ENCODE measurements around the gene RALY.

RALY gene

GRCh38 chr20:34084227-34084923, 90.7 kb downstream of the RALY start:
- H3K27ac ChIP-seq (ENCODE audit: low read depth, low read length): peak overlapping the region; percentile 47

GRCh38 chr20:34085544-34086040, 91.9 kb downstream of the RALY start:
- Histone ChIP-seq H3F3A (ENCODE audit: control insufficient read depth, insufficient read depth) (peaks cover 46% of the 10 kb centered on the region), H3K9me2 (replicated peaks; ENCODE audit: control insufficient read depth, low read length) (no peaks in the 10 kb centered on the region)

More at GRCh38 chr20:34084227-34084923, 90.7 kb downstream of the RALY start:
- H3K27me3 ChIP-seq (ENCODE audit: control insufficient read depth, low read length): no peaks in the 10 kb centered on the region
- peaks cover 8% of the 10 kb centered on the region for H4K20me1 ChIP-seq (ENCODE audit: control insufficient read depth, insufficient read depth, low read depth, low read length)
- TF ChIP-seq EZH2phosphoT487 (IDR thresholded peaks at IDR 0.05; ENCODE audit: borderline replicate concordance, low read length) (no peak), CTCF (IDR thresholded peaks at IDR 0.05; ENCODE audit: low read depth, low read length, poor library complexity, severe bottlenecking) (no peak)
- H3K36me3 ChIP-seq (ENCODE audit: control insufficient read depth, low read length): peaks cover 93% of the 10 kb centered on the region
- no peaks in the 10 kb centered on the region for H3K9me2 ChIP-seq (replicated peaks; ENCODE audit: control insufficient read depth, low read length)
- peaks cover 23% of the 10 kb centered on the region for H3K79me2 ChIP-seq (ENCODE audit: control insufficient read depth, low read length)
- H3K4me1 ChIP-seq (ENCODE audit: control insufficient read depth, low read length): peaks cover 18% of the 10 kb centered on the region
- H3K4me3 ChIP-seq (ENCODE audit: low read length): no peak overlapping the region
- peak overlapping the region; percentile 33; the same call in 1 of the 2 replicates for H3K4me2 ChIP-seq (ENCODE audit: low read length)
- H3K9me3 ChIP-seq (ENCODE audit: control insufficient read depth, insufficient read depth, low read length): no peaks in the 10 kb centered on the region
- H3F3A ChIP-seq (ENCODE audit: control insufficient read depth, insufficient read depth): peaks cover 40% of the 10 kb centered on the region

GRCh38 chr20:34088305-34089174, 94.8 kb downstream of the RALY start:
- Histone ChIP-seq H4K20me1 (ENCODE audit: control insufficient read depth, insufficient read depth, low read depth, low read length) (peaks cover 5% of the 10 kb centered on the region), H3K36me3 (ENCODE audit: control insufficient read depth, low read length) (peaks cover 92% of the 10 kb centered on the region), H3K79me2 (ENCODE audit: control insufficient read depth, low read length) (peaks cover 37% of the 10 kb centered on the region), H3K27me3 (ENCODE audit: control insufficient read depth, low read length) (no peaks in the 10 kb centered on the region), H3K9me3 (ENCODE audit: control insufficient read depth, insufficient read depth, low read length) (no peaks in the 10 kb centered on the region), H3K4me2 (ENCODE audit: low read length) (no peak overlapping the region), H3F3A (ENCODE audit: control insufficient read depth, insufficient read depth) (peaks cover 48% of the 10 kb centered on the region), H3K4me1 (ENCODE audit: control insufficient read depth, low read length) (peaks cover 11% of the 10 kb centered on the region), H3K4me3 (ENCODE audit: low read length) (no peak overlapping the region), H3K27ac (ENCODE audit: low read depth, low read length) (no peak overlapping the region), H3K9me2 (replicated peaks; ENCODE audit: control insufficient read depth, low read length) (no peaks in the 10 kb centered on the region)
- no peak for TF ChIP-seq CTCF (IDR thresholded peaks at IDR 0.05; ENCODE audit: low read depth, low read length, poor library complexity, severe bottlenecking)
- TF ChIP-seq EZH2phosphoT487 (IDR thresholded peaks at IDR 0.05; ENCODE audit: borderline replicate concordance, low read length): no peak

More at GRCh38 chr20:34085544-34086040, 91.9 kb downstream of the RALY start:
- TF ChIP-seq EZH2phosphoT487 (IDR thresholded peaks at IDR 0.05; ENCODE audit: borderline replicate concordance, low read length) (no peak), CTCF (IDR thresholded peaks at IDR 0.05; ENCODE audit: low read depth, low read length, poor library complexity, severe bottlenecking) (no peak)
- H3K27me3 ChIP-seq (ENCODE audit: control insufficient read depth, low read length): no peaks in the 10 kb centered on the region
- H3K27ac ChIP-seq (ENCODE audit: low read depth, low read length): no peak overlapping the region
- peaks cover 18% of the 10 kb centered on the region for H3K4me1 ChIP-seq (ENCODE audit: control insufficient read depth, low read length)
- H3K36me3 ChIP-seq (ENCODE audit: control insufficient read depth, low read length): peaks cover 93% of the 10 kb centered on the region
- H3K4me2 ChIP-seq (ENCODE audit: low read length): no peak overlapping the region
- H3K9me3 ChIP-seq (ENCODE audit: control insufficient read depth, insufficient read depth, low read length): no peaks in the 10 kb centered on the region
- H3K4me3 ChIP-seq (ENCODE audit: low read length): no peak overlapping the region
- peaks cover 28% of the 10 kb centered on the region for H3K79me2 ChIP-seq (ENCODE audit: control insufficient read depth, low read length)
- peaks cover 8% of the 10 kb centered on the region for H4K20me1 ChIP-seq (ENCODE audit: control insufficient read depth, insufficient read depth, low read depth, low read length)

Data from DOHH2 (cell line).